Type B pancreatic cell (in vitro differentiated cells): ENCODE results near the gene SOS1. TPM values are rescaled to one million over a fixed set of nuclear protein-coding genes. Genes with fewer than 3 reads are reported as not detected.

ENCODE experiments used
- DNase-seq: peaks from one replicate; pipeline ENCODE4 v3.0.0; 2021; ENCODE audit warnings: mixed read lengths; ENCODE audit not compliant: unreplicated experiment; ENCODE audit errors: extremely low spot score
- H3K27ac Mint-ChIP-seq: 2 replicates; pipeline ENCODE4 v1.8.0; 2021; ENCODE audit warnings: mild to moderate bottlenecking, mixed read lengths
- H3K27me3 Mint-ChIP-seq: 2 replicates; pipeline ENCODE4 v1.8.0; 2021; ENCODE audit warnings: mixed read lengths
- H3K36me3 Mint-ChIP-seq: 2 replicates; pipeline ENCODE4 v1.8.0; 2021; ENCODE audit warnings: mixed read lengths
- H3K4me1 Mint-ChIP-seq: one replicate; pipeline ENCODE4 v1.8.0; 2021; ENCODE audit warnings: mixed read lengths; ENCODE audit not compliant: unreplicated experiment
- H3K4me3 Mint-ChIP-seq: 2 replicates; pipeline ENCODE4 v1.8.0; 2021; ENCODE audit warnings: mild to moderate bottlenecking, mixed read lengths
- H3K9me3 Mint-ChIP-seq: 2 replicates; pipeline ENCODE4 v1.8.0; 2021; ENCODE audit warnings: mixed read lengths
- CTCF ChIP-seq: fragments of 200-600 bp; sonication (generic); conservative IDR thresholded peaks from 2 replicates; pipeline ENCODE4 v1.5.0; 2021; ENCODE audit warnings: antibody characterized with exemption, mild to moderate bottlenecking
- total RNA-seq: library from RNA; stranded (reverse); gene quantifications from 2 replicates; pipeline ENCODE4 v1.2.1, GENCODE V29; 2021; ENCODE audit warnings: low replicate concordance

Gene SOS1
- total RNA-seq, 1 donor from 2014 or later: 54.2 TPM

GRCh38 chr2:39114771-39115170, 6.1 kb downstream of the SOS1 start:
- H3K4me3 Mint-ChIP-seq: peak overlapping the region; percentile 2
- H3K27me3 Mint-ChIP-seq: no peaks in the 10 kb centered on the region
- H3K27ac Mint-ChIP-seq: peak overlapping the region; percentile 34
- peaks cover 17% of the 10 kb centered on the region for H3K36me3 Mint-ChIP-seq
- no peak for TF ChIP-seq CTCF
- H3K9me3 Mint-ChIP-seq: peaks cover 5% of the 10 kb centered on the region
- no peak for DNase-seq
- peaks cover 23% of the 10 kb centered on the region for H3K4me1 Mint-ChIP-seq

- H3K27ac Mint-ChIP-seq: no peak overlapping the region
- H3K4me3 Mint-ChIP-seq: no peak overlapping the region
- H3K9me3 Mint-ChIP-seq: no peaks in the 10 kb centered on the region
- DNase-seq: no peak
- TF ChIP-seq CTCF: no peak
- H3K27me3 Mint-ChIP-seq: no peaks in the 10 kb centered on the region
- peaks cover 20% of the 10 kb centered on the region for H3K4me1 Mint-ChIP-seq
- H3K36me3 Mint-ChIP-seq: peaks cover 5% of the 10 kb centered on the region
Measured at GRCh38 chr2:39109537-39109936, 11.3 kb downstream of the SOS1 start.

- DNase-seq: no peak
- Mint-ChIP-seq H3K4me3 (peak overlapping the region; percentile 3), H3K36me3 (peaks cover 4% of the 10 kb centered on the region), H3K9me3 (no peaks in the 10 kb centered on the region), H3K27me3 (no peaks in the 10 kb centered on the region), H3K27ac (peak overlapping the region; percentile 39), H3K4me1 (peaks cover 20% of the 10 kb centered on the region)
- no peak for TF ChIP-seq CTCF
Measured at GRCh38 chr2:39108377-39108776, 12.5 kb downstream of the SOS1 start.

GRCh38 chr2:39107724-39108273, 13.1 kb downstream of the SOS1 start:
- Mint-ChIP-seq H3K27ac (peak overlapping the region; percentile 39), H3K4me1 (peaks cover 20% of the 10 kb centered on the region), H3K36me3 (peaks cover 8% of the 10 kb centered on the region), H3K9me3 (no peaks in the 10 kb centered on the region), H3K27me3 (no peaks in the 10 kb centered on the region), H3K4me3 (peak overlapping the region; percentile 3)
- no peak for DNase-seq
- no peak for TF ChIP-seq CTCF

- Mint-ChIP-seq H3K9me3 (no peaks in the 10 kb centered on the region), H3K4me3 (no peak overlapping the region), H3K4me1 (peaks cover 20% of the 10 kb centered on the region), H3K27ac (peak overlapping the region; percentile 39), H3K27me3 (no peaks in the 10 kb centered on the region), H3K36me3 (peaks cover 8% of the 10 kb centered on the region)
- TF ChIP-seq CTCF: no peak
- DNase-seq: no peak
Measured at GRCh38 chr2:39107156-39107555, 13.7 kb downstream of the SOS1 start.
